ENCODE measurements around the gene DOCK3. TPM values are rescaled to one million over a fixed set of nuclear protein-coding genes. Genes with fewer than 3 reads are reported as not detected.

The DOCK3 gene
- total and polyA plus RNA-seq, 2 donors from 2014 or later, result 0.49 to 0.54 TPM

DNA sequence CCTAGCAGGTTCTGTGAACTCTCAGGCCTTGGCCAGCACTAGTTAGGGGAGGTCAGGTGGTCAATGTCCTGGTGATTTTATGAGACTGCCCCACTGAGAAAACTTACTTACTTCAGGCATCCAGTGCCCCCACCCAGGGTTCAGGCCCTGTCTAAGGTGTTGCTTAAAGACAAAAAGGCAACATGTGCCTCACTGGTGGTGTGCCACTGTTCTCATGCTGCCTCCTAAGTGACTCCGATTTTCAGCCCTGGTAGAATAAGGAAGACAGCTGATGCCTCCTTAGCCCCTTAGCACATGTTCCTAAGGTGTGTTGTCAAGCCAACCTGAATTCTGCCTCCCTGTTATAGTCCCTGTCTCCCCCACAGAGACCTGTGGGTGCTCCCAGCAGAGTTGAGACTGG lies 721.7 kb downstream of the DOCK3 start:
- FAIRE-seq (no peak), DNase-seq (peak in 1 of 5 donors; percentile 11)
- Histone ChIP-seq H3K9ac (ENCODE audit: low read length in 3 of 3) (no peak overlapping the region), H3K9me3 (ENCODE audit: control insufficient read depth in 2 of 3, insufficient read depth in 1 of 3, low read length in 3 of 3) (no peaks in the 10 kb centered on the region), H3K27me3 (ENCODE audit: control insufficient read depth, insufficient read depth, low read length) (no peaks in the 10 kb centered on the region), H3K36me3 (ENCODE audit: control insufficient read depth in 2 of 3, insufficient read depth in 3 of 3, low read length in 3 of 3) (peaks cover 10 to 33% (median 23%) of the 10 kb centered on the region in 3 donors), H3K27ac (ENCODE audit: low read depth in 2 of 2, low read length in 2 of 2) (no peak overlapping the region), H3K4me3 (ENCODE audit: low read length in 3 of 3) (no peak overlapping the region), H3K4me1 (ENCODE audit: control insufficient read depth in 2 of 3, insufficient read depth in 2 of 3, low read depth in 1 of 3, low read length in 3 of 3) (peaks cover 0 to 19% (median 6%) of the 10 kb centered on the region in 3 donors)
- intact Hi-C loops (cut with DNase I), result no loop called here
- TF ChIP-seq, protein P1, sequence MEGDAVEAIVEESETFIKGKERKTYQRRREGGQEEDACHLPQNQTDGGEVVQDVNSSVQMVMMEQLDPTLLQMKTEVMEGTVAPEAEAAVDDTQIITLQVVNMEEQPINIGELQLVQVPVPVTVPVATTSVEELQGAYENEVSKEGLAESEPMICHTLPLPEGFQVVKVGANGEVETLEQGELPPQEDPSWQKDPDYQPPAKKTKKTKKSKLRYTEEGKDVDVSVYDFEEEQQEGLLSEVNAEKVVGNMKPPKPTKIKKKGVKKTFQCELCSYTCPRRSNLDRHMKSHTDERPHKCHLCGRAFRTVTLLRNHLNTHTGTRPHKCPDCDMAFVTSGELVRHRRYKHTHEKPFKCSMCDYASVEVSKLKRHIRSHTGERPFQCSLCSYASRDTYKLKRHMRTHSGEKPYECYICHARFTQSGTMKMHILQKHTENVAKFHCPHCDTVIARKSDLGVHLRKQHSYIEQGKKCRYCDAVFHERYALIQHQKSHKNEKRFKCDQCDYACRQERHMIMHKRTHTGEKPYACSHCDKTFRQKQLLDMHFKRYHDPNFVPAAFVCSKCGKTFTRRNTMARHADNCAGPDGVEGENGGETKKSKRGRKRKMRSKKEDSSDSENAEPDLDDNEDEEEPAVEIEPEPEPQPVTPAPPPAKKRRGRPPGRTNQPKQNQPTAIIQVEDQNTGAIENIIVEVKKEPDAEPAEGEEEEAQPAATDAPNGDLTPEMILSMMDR (IDR thresholded peaks at IDR 0.05; ENCODE audit: borderline replicate concordance, extremely low read depth, insufficient read depth), result no peak

DNA sequence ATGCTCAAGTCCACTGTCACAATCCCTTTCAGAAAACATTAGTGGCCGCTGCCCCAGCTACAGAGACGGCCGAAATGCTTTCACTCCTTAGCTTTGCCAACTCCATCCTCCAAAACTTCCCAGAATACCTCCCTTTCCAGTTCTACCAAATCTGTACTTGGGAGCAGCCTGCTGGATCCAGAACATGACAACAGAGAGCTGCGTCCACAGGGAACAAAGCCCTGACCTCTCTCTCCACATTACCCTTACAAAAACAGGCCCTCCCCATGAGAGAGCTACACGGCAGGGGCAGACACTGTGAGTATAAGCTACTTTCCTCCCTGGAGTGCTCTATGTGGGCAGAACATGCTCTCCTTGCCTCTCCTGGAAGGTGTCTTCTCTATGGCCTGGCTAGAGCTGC lies 722.7 kb downstream of the DOCK3 start:
- Histone ChIP-seq H3K27ac (ENCODE audit: low read depth in 2 of 2, low read length in 2 of 2) (no peak overlapping the region), H3K4me1 (ENCODE audit: control insufficient read depth in 2 of 3, insufficient read depth in 2 of 3, low read depth in 1 of 3, low read length in 3 of 3) (peaks cover 0 to 15% (median 2%) of the 10 kb centered on the region in 3 donors)
- TF ChIP-seq, protein P1 (IDR thresholded peaks at IDR 0.05; ENCODE audit: borderline replicate concordance, extremely low read depth, insufficient read depth), result no peak

DNA sequence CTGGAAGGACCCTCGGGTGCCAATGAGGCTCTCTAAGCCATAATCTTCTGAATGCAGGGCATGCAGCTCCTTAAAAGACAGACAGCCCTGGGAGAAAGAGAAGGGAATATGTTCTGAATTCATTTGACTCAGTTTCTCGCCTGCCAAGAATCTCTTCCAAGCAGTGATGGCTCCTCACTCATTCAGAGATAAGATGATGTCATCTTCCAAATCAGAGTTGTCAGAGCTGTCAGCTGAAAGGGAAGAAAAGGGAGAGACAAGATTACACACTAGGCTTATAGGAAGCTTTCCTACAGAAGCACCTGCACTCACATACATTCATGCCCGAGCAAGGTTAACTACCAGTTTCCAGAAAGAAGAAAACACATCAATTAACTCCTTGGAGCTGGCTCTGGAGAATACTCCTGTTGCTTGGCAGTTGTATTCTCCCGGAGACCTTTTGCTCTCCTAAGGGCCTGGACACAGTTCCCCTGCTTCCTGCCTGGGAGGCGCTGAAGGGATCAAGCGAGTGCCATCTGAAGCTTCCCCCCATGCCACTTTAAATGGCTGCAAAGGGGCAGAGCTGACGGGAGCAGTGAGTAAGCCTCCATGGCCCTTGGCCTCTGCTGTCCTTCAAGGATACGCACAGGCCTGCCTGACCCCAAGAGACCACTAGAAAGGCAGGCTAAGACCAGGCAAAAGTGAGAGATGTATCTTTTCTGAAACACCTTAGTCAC lies 724.0 kb downstream of the DOCK3 start:
- Histone ChIP-seq H3K36me3 (ENCODE audit: control insufficient read depth in 2 of 3, insufficient read depth in 3 of 3, low read length in 3 of 3) (peaks cover 10 to 34% (median 28%) of the 10 kb centered on the region in 3 donors), H3K27ac (ENCODE audit: low read depth in 2 of 2, low read length in 2 of 2) (no peak overlapping the region), H3K4me3 (ENCODE audit: low read length in 3 of 3) (no peak overlapping the region), H3K4me1 (ENCODE audit: control insufficient read depth in 2 of 3, insufficient read depth in 2 of 3, low read depth in 1 of 3, low read length in 3 of 3) (peaks cover 0 to 2% (median 0%) of the 10 kb centered on the region in 3 donors), H3K27me3 (ENCODE audit: control insufficient read depth, insufficient read depth, low read length) (no peaks in the 10 kb centered on the region), H3K9ac (ENCODE audit: low read length in 3 of 3) (no peak overlapping the region), H3K9me3 (ENCODE audit: control insufficient read depth in 2 of 3, insufficient read depth in 1 of 3, low read length in 3 of 3) (no peaks in the 10 kb centered on the region)
- intact Hi-C loops (cut with DNase I), result no loop called here
- TF ChIP-seq, protein P1 (IDR thresholded peaks at IDR 0.05; ENCODE audit: borderline replicate concordance, extremely low read depth, insufficient read depth), result no peak
- FAIRE-seq (no peak), DNase-seq (no peak)

More for the DNA sequence above, 722.7 kb downstream of the DOCK3 start:
- DNase-seq (peak in 1 of 5 donors; percentile 10), FAIRE-seq (no peak)
- Histone ChIP-seq H3K9ac (ENCODE audit: low read length in 3 of 3) (no peak overlapping the region), H3K9me3 (ENCODE audit: control insufficient read depth in 2 of 3, insufficient read depth in 1 of 3, low read length in 3 of 3) (no peaks in the 10 kb centered on the region), H3K27me3 (ENCODE audit: control insufficient read depth, insufficient read depth, low read length) (no peaks in the 10 kb centered on the region), H3K4me3 (ENCODE audit: low read length in 3 of 3) (no peak overlapping the region), H3K36me3 (ENCODE audit: control insufficient read depth in 2 of 3, insufficient read depth in 3 of 3, low read length in 3 of 3) (peaks cover 10 to 36% (median 23%) of the 10 kb centered on the region in 3 donors)
- intact Hi-C loops (cut with DNase I), result no loop called here

Measured in kidney (tissue), 14 donors.